Activated CD4-positive, alpha-beta T cell treated with anti-CD3 and anti-CD28 coated beads, Interleukin-2, amount 10 ng/mL, durations not matched to agents 24 days and 14 days (primary cell): ENCODE results near the gene CALHM5. TPM values are rescaled to one million over a fixed set of nuclear protein-coding genes. Genes with fewer than 3 reads are reported as not detected.

ENCODE experiments used
- DNase-seq: peaks from one replicate; pipeline ENCODE4 v3.0.0; 2022
- H3K27ac Mint-ChIP-seq: one replicate; pipeline ENCODE4 v1.8.0; 2022; ENCODE audit warnings: mild to moderate bottlenecking, mixed read lengths
- H3K27me3 Mint-ChIP-seq: one replicate; pipeline ENCODE4 v1.8.0; 2022; ENCODE audit warnings: mixed read lengths
- H3K36me3 Mint-ChIP-seq: one replicate; pipeline ENCODE4 v1.8.0; 2022; ENCODE audit warnings: low read depth, mild to moderate bottlenecking, mixed read lengths
- H3K4me1 Mint-ChIP-seq: one replicate; pipeline ENCODE4 v1.8.0; 2021; ENCODE audit warnings: mixed read lengths
- H3K4me3 Mint-ChIP-seq: one replicate; pipeline ENCODE4 v1.8.0; 2022; ENCODE audit warnings: mild to moderate bottlenecking, moderate library complexity, mixed read lengths
- H3K9me3 Mint-ChIP-seq: one replicate; pipeline ENCODE4 v1.8.0; 2021; ENCODE audit warnings: mixed read lengths
- intact Hi-C: fragments of 100-400 bp; cut with micrococcal nuclease; formaldehyde crosslinking; loops from one replicate; pipeline ENCODE4 v1.15.1; 2023
- total RNA-seq: library from RNA; stranded (reverse); gene quantifications from 2 replicates; pipeline ENCODE4 v1.2.3, GENCODE V29; 2022

CALHM5 gene
- total RNA-seq, 1 donor from 2014 or later: not detected

DNA sequence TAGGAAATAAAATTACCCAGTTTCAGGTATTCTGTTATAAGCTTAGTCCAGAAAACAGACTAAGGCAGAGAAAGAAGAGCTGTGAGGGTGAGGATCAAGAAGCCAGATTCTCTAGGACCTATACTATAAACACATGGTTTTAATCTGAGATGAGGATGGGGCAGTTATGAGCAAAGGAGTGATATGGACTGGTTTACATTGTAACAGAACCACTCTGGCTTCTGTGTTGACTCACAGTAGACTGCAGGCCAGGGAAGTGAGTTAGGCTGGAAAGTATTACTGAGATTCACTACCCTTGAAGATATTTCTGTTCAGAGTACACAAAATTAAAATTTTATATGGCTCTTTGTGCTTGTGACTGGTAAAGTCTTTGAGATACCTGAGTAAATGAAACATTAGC, 56.7 kb downstream of the CALHM5 start:
- intact Hi-C loops: no loop called here
- Mint-ChIP-seq H3K4me1 (peaks cover 11% of the 10 kb centered on the region), H3K36me3 (peaks cover 3% of the 10 kb centered on the region), H3K27ac (no peak overlapping the region), H3K27me3 (peaks cover 11% of the 10 kb centered on the region), H3K9me3 (no peaks in the 10 kb centered on the region), H3K4me3 (no peak overlapping the region)
- DNase-seq: no peak

GRCh38 chr6:116568821-116569755, 57.6 kb downstream of the CALHM5 start:
- Mint-ChIP-seq H3K9me3 (no peaks in the 10 kb centered on the region), H3K27me3 (peaks cover 7% of the 10 kb centered on the region), H3K36me3 (peaks cover 8% of the 10 kb centered on the region), H3K4me1 (peaks cover 19% of the 10 kb centered on the region), H3K27ac (no peak overlapping the region), H3K4me3 (peak overlapping the region; percentile 20)
- intact Hi-C loops: no loop called here
- DNase-seq: no peak

DNA sequence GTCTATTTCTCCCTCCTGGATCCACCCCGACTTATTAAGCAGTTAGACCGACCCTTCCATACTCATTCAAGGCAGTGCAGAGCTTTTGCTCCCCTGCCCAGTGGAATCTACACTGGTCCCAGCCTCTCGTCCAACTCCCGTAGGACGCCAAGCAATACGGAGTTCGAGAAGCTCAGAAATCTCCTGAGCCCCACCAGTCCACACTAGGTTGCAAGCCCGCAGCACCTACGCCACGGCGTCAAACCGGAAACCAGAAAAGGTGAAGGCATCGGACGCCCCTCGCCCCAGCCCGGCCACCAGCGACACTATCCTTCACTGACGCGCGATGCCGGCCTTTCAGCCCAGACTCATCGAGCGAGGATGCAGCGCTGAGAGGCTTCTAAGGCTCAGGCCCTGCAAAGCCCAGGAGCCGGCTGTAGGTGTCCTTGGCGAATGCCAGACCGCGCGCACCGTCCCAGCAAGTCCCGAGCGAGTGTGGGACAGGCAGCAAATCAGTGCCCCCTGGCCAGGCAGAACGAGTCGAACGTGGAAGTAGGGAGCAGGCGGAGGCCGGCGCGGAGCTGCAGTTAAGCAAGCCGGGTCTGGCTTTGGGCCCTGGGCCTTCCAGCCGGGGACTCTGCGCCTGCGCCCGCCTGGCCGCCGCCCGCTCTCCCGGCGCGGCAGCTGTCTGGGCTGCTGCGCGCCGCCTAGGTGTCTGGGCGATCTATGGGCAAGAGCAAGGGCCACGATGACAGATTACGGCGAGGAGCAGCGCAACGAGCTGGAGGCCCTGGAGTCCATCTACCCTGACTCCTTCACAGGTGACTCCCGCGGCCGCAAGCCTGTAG, 59.6 kb downstream of the CALHM5 start, which contains the start of gene RWDD1:
Gene RWDD1, plus strand, starts transcription at position 649 of the 827 bp plus-strand sequence. Its CDS starts 79 bp downstream, at position 728.
- Mint-ChIP-seq H3K27me3 (peaks cover 1% of the 10 kb centered on the region), H3K9me3 (no peaks in the 10 kb centered on the region), H3K4me1 (peaks cover 25% of the 10 kb centered on the region), H3K4me3 (peak within 1 kb of the TSS; percentile 95), H3K27ac (peak within 1 kb of the TSS; percentile 96), H3K36me3 (peaks cover 18% of the 10 kb centered on the region)
- DNase-seq: peak; percentile 99
- intact Hi-C loops: loop anchor here (1.0 to 10.0 kb wide), 9 partner anchors 46 to 1576 kb away; partner anchors contain the start of genes CALHM6, KPNA5, NT5DC1 and NUS1

- Mint-ChIP-seq H3K4me3 (peak overlapping the region; percentile 95), H3K9me3 (no peaks in the 10 kb centered on the region), H3K36me3 (peaks cover 23% of the 10 kb centered on the region), H3K27ac (peak overlapping the region; percentile 96), H3K4me1 (peaks cover 30% of the 10 kb centered on the region), H3K27me3 (peaks cover 1% of the 10 kb centered on the region)
- intact Hi-C loops: loop anchor here (1.0 to 10.0 kb wide), 9 partner anchors 45 to 1577 kb away; partner anchors contain the start of genes CALHM6, KPNA5, NT5DC1 and NUS1
- no peak for DNase-seq
Observed at GRCh38 chr6:116571683-116572000, 60.2 kb downstream of the CALHM5 start.

- Mint-ChIP-seq H3K9me3 (no peaks in the 10 kb centered on the region), H3K27me3 (no peaks in the 10 kb centered on the region), H3K4me3 (peak overlapping the region; percentile 95), H3K27ac (peak overlapping the region; percentile 96), H3K4me1 (peaks cover 30% of the 10 kb centered on the region), H3K36me3 (peaks cover 27% of the 10 kb centered on the region)
- intact Hi-C loops: loop anchor here (5.0 to 10.0 kb wide), 3 partner anchors 110 to 1577 kb away; partner anchors contain the start of genes CALHM6 and NUS1
- peak; percentile 71 for DNase-seq
Observed at GRCh38 chr6:116572162-116572561, 60.7 kb downstream of the CALHM5 start.

Other genes with a start within 250 kb of the CALHM5 start
- gene TSPYL1, start 231.7 kb upstream of the CALHM5 start, total RNA-seq: 39.1 and 41.2 TPM in 2 replicates
- gene DSE, start 140.7 kb upstream of the CALHM5 start, total RNA-seq: 1.7 and 2.7 TPM in 2 replicates
- gene CALHM6, start 50.3 kb upstream of the CALHM5 start, total RNA-seq: 24.8 and 30.7 TPM in 2 replicates
- gene TRAPPC3L, start 34.0 kb downstream of the CALHM5 start, total RNA-seq: not detected in 2 replicates
- not detected in 2 replicates for gene CALHM4, start 42.1 kb downstream of the CALHM5 start, total RNA-seq
- gene RWDD1, start 59.9 kb downstream of the CALHM5 start, total RNA-seq: 44.4 and 46.8 TPM in 2 replicates
- gene RSPH4A, start 104.8 kb downstream of the CALHM5 start, total RNA-seq: 0.14 and 0.21 TPM in 2 replicates
- gene ZUP1, start 157.1 kb downstream of the CALHM5 start, total RNA-seq: 18.2 and 19.8 TPM in 2 replicates
- 7.2 and 7.7 TPM in 2 replicates for gene KPNA5, start 169.6 kb downstream of the CALHM5 start, total RNA-seq